GM04504 (cell line): ENCODE measurements around the gene CGB5.
"Not testable (repeated sequence)": the region's sequence is repeated elsewhere in the genome, so short reads cannot be mapped to it uniquely, and the experiment has no call there.

Experiments used
- DNase-seq: peaks from one replicate; pipeline ENCODE4 v3.0.0-alpha.2; 2012; ENCODE audit warnings: low read depth

Gene CGB5

GRCh38 chr19:49057636-49058234 lies 14.1 kb downstream of the CGB5 start, which contains the start of gene CGB7:
Gene CGB7, minus strand, starts transcription at chr19:49057749. Its CDS starts 2,374 bp downstream, at chr19:49055375.
- no peak for DNase-seq

GRCh38 chr19:49058562-49058961 lies 14.9 kb downstream of the CGB5 start:
- DNase-seq, result no peak

GRCh38 chr19:49059053-49059452 lies 15.4 kb downstream of the CGB5 start:
- no peak for DNase-seq

GRCh38 chr19:49061000-49061399 lies 17.4 kb downstream of the CGB5 start:
- no peak for DNase-seq

GRCh38 chr19:49061445-49061844 lies 17.8 kb downstream of the CGB5 start:
- DNase-seq, result no peak

- no peak for DNase-seq
These were observed 20.5 kb downstream of the CGB5 start for GRCh38 chr19:49064029-49064629.

GRCh38 chr19:49064768-49065611 lies 21.3 kb downstream of the CGB5 start, which contains the start of gene NTF4:
Gene NTF4, minus strand, starts transcription at chr19:49064818. Its CDS starts 2,821 bp downstream, at chr19:49061997.
- DNase-seq, result no peak

GRCh38 chr19:49065905-49066512 lies 22.4 kb downstream of the CGB5 start:
- DNase-seq, result no peak

- no peak for DNase-seq
These were observed 23.9 kb downstream of the CGB5 start for GRCh38 chr19:49067554-49067953.

- DNase-seq, result no peak
These were observed 25.4 kb downstream of the CGB5 start for GRCh38 chr19:49069026-49069425.

GRCh38 chr19:49070416-49070815 lies 26.8 kb downstream of the CGB5 start:
- no peak for DNase-seq

GRCh38 chr19:49071860-49072547 lies 28.4 kb downstream of the CGB5 start:
- no peak for DNase-seq

GRCh38 chr19:49073514-49074378 lies 30.1 kb downstream of the CGB5 start:
- no peak for DNase-seq

GRCh38 chr19:49074869-49075268 lies 31.2 kb downstream of the CGB5 start:
- not testable (repeated sequence) for DNase-seq

- no peak for DNase-seq
These were observed 36.7 kb downstream of the CGB5 start for GRCh38 chr19:49080392-49080791.

GRCh38 chr19:49081273-49081672 lies 37.6 kb downstream of the CGB5 start:
- no peak for DNase-seq

- no peak for DNase-seq
These were observed 40.8 kb downstream of the CGB5 start for GRCh38 chr19:49084206-49085019.

GRCh38 chr19:49085020-49085867 lies 41.6 kb downstream of the CGB5 start, which contains the start of gene SNRNP70:
Gene SNRNP70, plus strand, starts transcription at chr19:49085451. Its CDS starts 964 bp downstream, at chr19:49086415.
- peak; percentile 99 for DNase-seq

GRCh38 chr19:49085868-49086232 lies 42.2 kb downstream of the CGB5 start:
- no peak for DNase-seq
